Endothelial cell of umbilical vein (primary cell): ENCODE data around the gene VGLL4. TPM values are rescaled to one million over a fixed set of nuclear protein-coding genes. Genes with fewer than 3 reads are reported as not detected.

ENCODE experiments used
- BruUV-seq: library from RNA; stranded (reverse); fragments of 400-500 nt; replicated peaks from 2 replicates; lab custom pipeline; 2021; lab: Mats Ljungman, UMichigan
- CTCF ChIA-PET: fragments of 300-600, 350-600 bp; sonication (Branson Sonifier 250); formaldehyde crosslinking; loops from one replicate; lab custom pipeline; 2021; ENCODE audit warnings: antibody characterized with exemption, inconsistent platforms; lab: Charles Lee
- POLR2A ChIA-PET: fragments of 300-600, 350-600 bp; sonication (Branson Sonifier 250); formaldehyde crosslinking; loops from one replicate; lab custom pipeline; 2021; ENCODE audit warnings: antibody characterized with exemption, inconsistent platforms; lab: Charles Lee
- DNase-seq: peaks from one replicate; pipeline ENCODE4 v3.0.0-alpha.2; 2011; ENCODE audit warnings: low read depth, low spot score
- FAIRE-seq: peaks from 2 replicates; lab custom pipeline; 2011; peaks lifted over from hg19 to GRCh38; lab: Jason Lieb, UNC
- H2AFZ ChIP-seq: 2 replicates; pipeline ENCODE4 v1.6.0; 2012; ENCODE audit warnings: low read depth, low read length, control low read depth, inconsistent platforms
- H3K27ac ChIP-seq: 2 replicates; pipeline ENCODE4 v1.5.1; 2011; ENCODE audit warnings: low read depth, mild to moderate bottlenecking, control low read depth, low read length, moderate library complexity; ENCODE audit not compliant: insufficient read depth
- H3K27me3 ChIP-seq, 2 experiments: 2 replicates each; pipeline versions ENCODE4 v1.6.0 to v1.6.1; 2011; ENCODE audit warnings: low read length in 2 of 2, mixed read lengths in 1 of 2; ENCODE audit not compliant: control insufficient read depth in 2 of 2, insufficient read depth in 2 of 2
- H3K36me3 ChIP-seq, 2 experiments: 2 replicates in 1 of 2; 3 replicates in 1 of 2; pipeline ENCODE4 v1.5.1; 2011; ENCODE audit warnings: low read length in 2 of 2, mild to moderate bottlenecking in 1 of 2, moderate library complexity in 1 of 2; ENCODE audit not compliant: control insufficient read depth in 2 of 2, insufficient read depth in 2 of 2; ENCODE audit errors: extremely low read depth in 1 of 2
- H3K4me1 ChIP-seq: 3 replicates; pipeline ENCODE4 v1.5.1; 2011; ENCODE audit warnings: mild to moderate bottlenecking, low read length; ENCODE audit not compliant: control insufficient read depth, insufficient read depth; ENCODE audit errors: extremely low read depth
- H3K4me2 ChIP-seq: 2 replicates; pipeline ENCODE4 v1.6.1; 2011; ENCODE audit warnings: low read length, control low read depth, mixed read lengths; ENCODE audit not compliant: insufficient read depth
- H3K4me3 ChIP-seq, 3 experiments: fragments of 200-600 bp in 1 of 3; sonication (generic), shearing (Covaris generic) in 1 of 3; replicated peaks in 1 of 3; 2 replicates each; pipeline ENCODE4 v1.5.1; 2011 to 2016; ENCODE audit warnings: control low read depth in 3 of 3, low read length in 3 of 3, mild to moderate bottlenecking in 2 of 3, inconsistent platforms in 1 of 3, low read depth in 1 of 3, moderate library complexity in 1 of 3; ENCODE audit not compliant: insufficient read depth in 1 of 3
- H3K79me2 ChIP-seq: 2 replicates; pipeline ENCODE4 v1.6.0; 2012; ENCODE audit warnings: low read length, inconsistent platforms; ENCODE audit not compliant: control insufficient read depth, insufficient read depth
- H3K9ac ChIP-seq: replicated peaks from 2 replicates; pipeline ENCODE3; 2011; ENCODE audit warnings: low read length, control low read depth; ENCODE audit not compliant: insufficient read depth; ENCODE audit errors: extremely low read depth
- H3K9me1 ChIP-seq: replicated peaks from 3 replicates; pipeline ENCODE4 v1.6.0; 2011; ENCODE audit warnings: mild to moderate bottlenecking, low read length; ENCODE audit not compliant: control insufficient read depth, insufficient read depth; ENCODE audit errors: extremely low read depth
- H3K9me3 ChIP-seq: replicated peaks from 2 replicates; pipeline ENCODE4 v1.5.1; 2012; ENCODE audit warnings: low read length, inconsistent platforms; ENCODE audit not compliant: control insufficient read depth, insufficient read depth
- H4K20me1 ChIP-seq: replicated peaks from 2 replicates; pipeline ENCODE3; 2011; ENCODE audit warnings: mild to moderate bottlenecking, low read length; ENCODE audit not compliant: control insufficient read depth, insufficient read depth; ENCODE audit errors: extremely low read depth
- CTCF ChIP-seq, 2 donors: IDR thresholded peaks; 1 replicate in 1 of 2; 2 replicates in 1 of 2; pipeline ENCODE4 v1.5.1; 2011; ENCODE audit warnings: low read length in 2 of 2, mild to moderate bottlenecking in 2 of 2, moderate library complexity in 2 of 2, control low read depth in 1 of 2, inconsistent platforms in 1 of 2, low read depth in 1 of 2; ENCODE audit not compliant: insufficient read depth in 1 of 2; ENCODE audit errors: extremely low read depth in 1 of 2
- EZH2 ChIP-seq: IDR thresholded peaks from 2 replicates; pipeline ENCODE4 v1.6.1; 2012; ENCODE audit warnings: borderline replicate concordance, low read depth, mild to moderate bottlenecking, moderate library complexity, low read length, inconsistent platforms; ENCODE audit not compliant: severe bottlenecking
- FOS ChIP-seq: IDR thresholded peaks from 2 replicates; pipeline ENCODE4 v1.6.1; 2011; ENCODE audit warnings: mild to moderate bottlenecking, low read length, moderate library complexity, borderline replicate concordance; ENCODE audit not compliant: insufficient read depth
- GATA2 ChIP-seq: IDR thresholded peaks from 2 replicates; pipeline ENCODE4 v1.7.0; 2011; ENCODE audit warnings: low read depth, mild to moderate bottlenecking, moderate library complexity, mixed read lengths, low read length; ENCODE audit not compliant: insufficient read length, insufficient read depth
- JUN ChIP-seq: IDR thresholded peaks from 2 replicates; pipeline ENCODE4 v1.6.1; 2011; ENCODE audit warnings: borderline replicate concordance, low read depth; ENCODE audit not compliant: insufficient read length, insufficient read depth
- MAX ChIP-seq: IDR thresholded peaks from 2 replicates; pipeline ENCODE4 v1.6.1; 2011; ENCODE audit not compliant: insufficient read depth, insufficient read length
- MYC ChIP-seq: IDR thresholded peaks from one replicate; pipeline ENCODE4 v1.6.1; 2011; ENCODE audit warnings: mild to moderate bottlenecking, low read depth, low read length
- POLR2A ChIP-seq: IDR thresholded peaks from 2 replicates; pipeline ENCODE4 v1.6.1; 2012; ENCODE audit warnings: low read depth, mild to moderate bottlenecking, control low read depth, low read length
- POLR2AphosphoS5 ChIP-seq: IDR thresholded peaks from 2 replicates; pipeline ENCODE4 v1.6.1; 2012; ENCODE audit warnings: low read depth, mild to moderate bottlenecking, control low read depth, low read length, moderate library complexity; ENCODE audit not compliant: insufficient read depth
- dilution Hi-C: fragments of 300-500 bp; cut with MboI; formaldehyde crosslinking; loops from one replicate; pipeline ENCODE4 v1.15.0; 2019; ENCODE audit warnings: low sequenced_read_pairs; ENCODE audit not compliant: extremely low pct_ligation_motif_present
- intact Hi-C: fragments of 100-400 bp; cut with micrococcal nuclease; formaldehyde crosslinking; loops from one replicate; pipeline ENCODE4 v1.10.0; 2022
- polyA plus RNA-seq, 4 experiments: library from polyadenylated mRNA; depleted of rRNA in 3 of 4; stranded (reverse) in 3 of 4; unstranded in 1 of 4; fragments of >200 nt; gene quantifications; 2 replicates each; pipeline versions ENCODE4 v1.2.1 to v1.2.3, GENCODE V29; 2011 to 2012; ENCODE audit warnings: missing spikeins in 1 of 4
- total RNA-seq: library from RNA; stranded (reverse); gene quantifications from 2 replicates; pipeline ENCODE4 v1.2.3, GENCODE V29; 2021

VGLL4 gene
- total and polyA plus RNA-seq, 2 donors (not counting 3 experiments of a cell fraction or from before 2014, with no cell fraction given): 67.0 to 78.9 TPM

GRCh38 chr3:11544412-11545181 is 99.1 kb downstream of the VGLL4 start:
- intact Hi-C loops: no loop called here
- no peaks in the 10 kb centered on the region for H3K79me2 ChIP-seq
- DNase-seq (no peak), FAIRE-seq (no peak)
- BruUV-seq: no TSS peak
- no peak overlapping the region for H3K4me3 ChIP-seq
- no peak overlapping the region for H3K27ac ChIP-seq
- dilution Hi-C loops: no loop called here
- H4K20me1 ChIP-seq: no peaks in the 10 kb centered on the region
- H3K9me1 ChIP-seq: no peaks in the 10 kb centered on the region
- CTCF ChIA-PET: no interaction called here
- H3K36me3 ChIP-seq: no peaks in the 10 kb centered on the region
- peaks cover 13% of the 10 kb centered on the region for H3K4me1 ChIP-seq
- H3K27me3 ChIP-seq: no peaks in the 10 kb centered on the region
- H2AFZ ChIP-seq: no peak overlapping the region
- POLR2A ChIA-PET: no interaction called here
- H3K9ac ChIP-seq: no peak overlapping the region
- no peak overlapping the region for H3K4me2 ChIP-seq
- H3K9me3 ChIP-seq: no peaks in the 10 kb centered on the region
- no peak for TF ChIP-seq MYC
- no peak for TF ChIP-seq MAX

DNA sequence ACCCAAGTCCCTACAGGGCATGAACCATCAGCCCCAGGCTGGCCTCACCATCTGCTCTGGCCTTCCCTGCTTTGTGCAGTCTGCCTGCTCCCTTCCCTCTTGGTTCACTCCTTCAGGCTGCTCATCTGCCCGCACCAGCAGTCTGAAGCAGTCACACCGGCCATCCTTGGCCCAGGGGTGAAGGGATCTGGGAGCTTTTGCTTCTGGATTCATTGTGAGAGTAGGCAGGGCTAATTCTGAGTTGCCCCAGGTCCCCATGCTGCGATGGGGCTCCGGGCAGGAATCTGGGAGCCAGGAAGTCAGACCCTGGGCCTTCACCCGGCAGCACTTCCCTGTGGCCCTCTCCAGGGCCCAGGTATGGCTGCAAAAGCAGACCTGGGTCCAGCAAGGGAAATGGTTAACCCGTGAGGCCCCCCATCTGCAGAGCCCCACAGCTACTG is 99.7 kb downstream of the VGLL4 start:
- POLR2A ChIA-PET: no interaction called here
- CTCF ChIA-PET: no interaction called here
- intact Hi-C loops: no loop called here
- Histone ChIP-seq H3K27ac (no peak overlapping the region), H3K79me2 (no peaks in the 10 kb centered on the region), H3K27me3 (no peaks in the 10 kb centered on the region), H3K4me3 (no peak overlapping the region), H2AFZ (no peak overlapping the region), H3K9me3 (no peaks in the 10 kb centered on the region), H3K4me2 (no peak overlapping the region), H3K36me3 (no peaks in the 10 kb centered on the region), H4K20me1 (no peaks in the 10 kb centered on the region), H3K4me1 (peaks cover 7% of the 10 kb centered on the region), H3K9ac (no peak overlapping the region), H3K9me1 (no peaks in the 10 kb centered on the region)
- dilution Hi-C loops: no loop called here
- TF ChIP-seq CTCF (IDR thresholded peaks at IDR 0.05; ENCODE audit: extremely low read depth in 1 of 2, insufficient read depth in 1 of 2, low read depth in 1 of 2, low read length in 2 of 2): no peak
- no peak for TF ChIP-seq FOS
- TF ChIP-seq EZH2: no peak
- TF ChIP-seq MYC: no peak
- no peak for TF ChIP-seq POLR2A
- TF ChIP-seq POLR2AphosphoS5: no peak
- TF ChIP-seq JUN: no peak
- no peak for TF ChIP-seq MAX
- TF ChIP-seq GATA2: no peak
- DNase-seq: no peak
- no peak for FAIRE-seq
- no TSS peak for BruUV-seq
